Measurements from ENCODE around the gene DNAJB6. TPM values are rescaled to one million over a fixed set of nuclear protein-coding genes. Genes with fewer than 3 reads are reported as not detected.
A peak's percentile ranks its signal among the peaks of the same experiment; 100 is the strongest.

DNAJB6 gene
- total RNA-seq, 1 experiment from 2014 or later, result 82.5 TPM

DNA sequence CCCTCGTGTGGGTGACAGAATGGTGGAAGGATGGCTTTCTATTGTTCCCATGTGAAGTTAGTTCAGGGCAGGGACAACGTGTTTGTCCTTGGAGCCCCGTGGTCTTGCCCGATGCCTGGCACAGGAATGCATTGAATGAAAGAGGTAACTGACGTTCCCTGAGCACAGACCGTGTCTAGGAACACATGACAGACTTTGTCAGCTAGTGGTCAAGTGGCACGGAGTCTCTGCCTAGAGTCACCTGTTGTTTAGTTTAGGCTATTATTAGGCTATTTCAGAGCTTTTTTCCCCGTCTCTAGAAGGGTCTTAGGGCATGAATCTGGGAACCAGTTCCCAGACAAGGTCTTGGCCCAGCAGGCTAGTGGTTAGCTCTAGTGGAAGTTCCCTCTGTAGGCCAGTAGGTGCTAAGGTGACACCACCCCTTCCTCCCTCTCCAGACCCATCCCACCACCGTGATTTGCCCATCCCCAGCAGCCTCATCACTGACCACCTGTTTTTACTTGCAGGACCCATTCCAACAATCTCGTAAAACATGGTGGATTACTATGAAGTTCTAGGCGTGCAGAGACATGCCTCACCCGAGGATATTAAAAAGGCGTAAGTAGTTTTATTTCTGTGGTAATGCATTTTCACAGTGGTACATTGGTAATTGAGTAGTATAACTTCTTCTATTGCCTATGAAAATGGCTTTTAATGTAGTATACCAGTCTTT lies 21.4 kb downstream of the DNAJB6 start:
- H3K4me1 ChIP-seq (ENCODE audit: control insufficient read depth in 1 of 2, insufficient read depth in 2 of 2, low read length in 2 of 2), result peaks cover 0 to 12% of the 10 kb centered on the region in 2 experiments; a peak in 2 of 4 replicates
- intact Hi-C loops (cut with micrococcal nuclease), result no loop called here
- no peak overlapping the region for H3K4me3 ChIP-seq (replicated peaks in 1 of 2; ENCODE audit: low read depth in 1 of 2, low read length in 2 of 2)
- H3K4me2 ChIP-seq (ENCODE audit: low read length), result no peak overlapping the region
- peaks cover 100% of the 10 kb centered on the region for H3K79me2 ChIP-seq (ENCODE audit: insufficient read depth, low read length)
- H4K20me1 ChIP-seq (ENCODE audit: insufficient read depth), result peaks cover 34% of the 10 kb centered on the region
- ATAC-seq (peak; percentile 46; the same call in 1 of the 2 replicates), DNase-seq (ENCODE audit: low read depth, low spot score) (no peak)
- H3K36me3 ChIP-seq (ENCODE audit: control insufficient read depth in 1 of 2, insufficient read depth in 2 of 2, low read length in 2 of 2), result peaks cover 11 to 30% of the 10 kb centered on the region in 2 experiments; a peak in 3 of 4 replicates
- no peaks in the 10 kb centered on the region for H3K9me2 ChIP-seq (ENCODE audit: insufficient read depth)
- no peaks in the 10 kb centered on the region for H3K9me3 ChIP-seq (ENCODE audit: control insufficient read depth in 1 of 2, insufficient read depth in 1 of 2, low read depth in 1 of 2, low read length in 2 of 2)
- H3K27me3 ChIP-seq (ENCODE audit: insufficient read depth, low read length), result no peaks in the 10 kb centered on the region
- TF ChIP-seq, protein P1, sequence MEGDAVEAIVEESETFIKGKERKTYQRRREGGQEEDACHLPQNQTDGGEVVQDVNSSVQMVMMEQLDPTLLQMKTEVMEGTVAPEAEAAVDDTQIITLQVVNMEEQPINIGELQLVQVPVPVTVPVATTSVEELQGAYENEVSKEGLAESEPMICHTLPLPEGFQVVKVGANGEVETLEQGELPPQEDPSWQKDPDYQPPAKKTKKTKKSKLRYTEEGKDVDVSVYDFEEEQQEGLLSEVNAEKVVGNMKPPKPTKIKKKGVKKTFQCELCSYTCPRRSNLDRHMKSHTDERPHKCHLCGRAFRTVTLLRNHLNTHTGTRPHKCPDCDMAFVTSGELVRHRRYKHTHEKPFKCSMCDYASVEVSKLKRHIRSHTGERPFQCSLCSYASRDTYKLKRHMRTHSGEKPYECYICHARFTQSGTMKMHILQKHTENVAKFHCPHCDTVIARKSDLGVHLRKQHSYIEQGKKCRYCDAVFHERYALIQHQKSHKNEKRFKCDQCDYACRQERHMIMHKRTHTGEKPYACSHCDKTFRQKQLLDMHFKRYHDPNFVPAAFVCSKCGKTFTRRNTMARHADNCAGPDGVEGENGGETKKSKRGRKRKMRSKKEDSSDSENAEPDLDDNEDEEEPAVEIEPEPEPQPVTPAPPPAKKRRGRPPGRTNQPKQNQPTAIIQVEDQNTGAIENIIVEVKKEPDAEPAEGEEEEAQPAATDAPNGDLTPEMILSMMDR (IDR thresholded peaks at IDR 0.05 in 2 of 3, conservative IDR thresholded peaks at IDR 0.05 in 1 of 3; ENCODE audit: borderline replicate concordance in 1 of 3, insufficient read depth in 1 of 3, low read depth in 2 of 3, low read length in 2 of 3), result 0 out of 6 replicates have a peak, but pooled peaks of 1 of the 3 experiments have one; percentile 6
- TF ChIP-seq EZH2 (IDR thresholded peaks at IDR 0.05), result no peak
- BruUV-seq (replicated peaks), result no TSS peak
- CTCF ChIA-PET, result interaction anchor here (1.2 kb wide), 1 partner anchor 19 kb away, joined by 3 read pairs; no protein-coding TSS in a partner anchor
- RAD21 ChIA-PET (ENCODE audit: low non-redundant PET in 1 of 2, low total read pairs in 2 of 2, uncharacterized antibody in 2 of 2, unreplicated experiment in 2 of 2), result no interaction called here
- no peak overlapping the region for H3K9ac ChIP-seq (ENCODE audit: low read length)
- no peak overlapping the region for H3K27ac ChIP-seq (ENCODE audit: low read depth, low read length)
- no peak overlapping the region for H2AFZ ChIP-seq (ENCODE audit: low read depth, low read length, poor library complexity, severe bottlenecking)
- POLR2A ChIA-PET, result no interaction called here

DNA sequence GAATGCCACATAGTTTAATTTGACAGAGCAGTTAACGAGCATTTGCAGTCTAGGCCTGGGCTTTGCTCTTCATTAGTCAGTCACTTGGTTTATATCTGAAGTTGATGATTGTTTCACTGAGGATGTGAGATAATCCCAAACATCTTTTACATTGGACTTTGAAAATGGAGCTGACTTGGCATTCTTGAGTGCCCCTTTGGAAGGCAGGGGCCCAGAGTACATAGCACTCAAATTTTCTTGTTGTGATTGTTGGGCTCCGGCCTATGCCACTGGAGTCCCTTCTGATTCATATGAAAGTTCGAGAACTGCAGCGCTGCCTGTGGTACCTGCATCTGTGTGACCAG lies 21.9 kb downstream of the DNAJB6 start:
- no peak overlapping the region for H3K27ac ChIP-seq (ENCODE audit: low read depth, low read length)
- intact Hi-C loops (cut with micrococcal nuclease), result no loop called here
- no peak overlapping the region for H3K4me2 ChIP-seq (ENCODE audit: low read length)
- H3K9me2 ChIP-seq (ENCODE audit: insufficient read depth), result no peaks in the 10 kb centered on the region
- ATAC-seq (no peak), DNase-seq (ENCODE audit: low read depth, low spot score) (no peak)
- H3K79me2 ChIP-seq (ENCODE audit: insufficient read depth, low read length), result peaks cover 100% of the 10 kb centered on the region
- ChIA-PET RAD21 (ENCODE audit: low non-redundant PET in 1 of 2, low total read pairs in 2 of 2, uncharacterized antibody in 2 of 2, unreplicated experiment in 2 of 2) (no interaction called here), CTCF (interaction anchor here (1.2 kb wide), 1 partner anchor 19 kb away, joined by 3 read pairs; no protein-coding TSS in a partner anchor), POLR2A (interaction anchor here (0.6 kb wide), 1 partner anchor 19 kb away, joined by 3 read pairs; no protein-coding TSS in a partner anchor)
- no peak overlapping the region for H2AFZ ChIP-seq (ENCODE audit: low read depth, low read length, poor library complexity, severe bottlenecking)
- peaks cover 0 to 12% of the 10 kb centered on the region in 2 experiments; a peak in 2 of 4 replicates for H3K4me1 ChIP-seq (ENCODE audit: control insufficient read depth in 1 of 2, insufficient read depth in 2 of 2, low read length in 2 of 2)
- peaks cover 31% of the 10 kb centered on the region; the same call in 1 of the 2 replicates for H4K20me1 ChIP-seq (ENCODE audit: insufficient read depth)
- peaks cover 15 to 36% of the 10 kb centered on the region in 2 experiments; a peak in 3 of 4 replicates for H3K36me3 ChIP-seq (ENCODE audit: control insufficient read depth in 1 of 2, insufficient read depth in 2 of 2, low read length in 2 of 2)
- H3K4me3 ChIP-seq (replicated peaks in 1 of 2; ENCODE audit: low read depth in 1 of 2, low read length in 2 of 2), result no peak overlapping the region
- no peak overlapping the region for H3K9ac ChIP-seq (ENCODE audit: low read length)
- BruUV-seq (replicated peaks), result TSS peak; percentile 36
- H3K9me3 ChIP-seq (ENCODE audit: control insufficient read depth in 1 of 2, insufficient read depth in 1 of 2, low read depth in 1 of 2, low read length in 2 of 2), result no peaks in the 10 kb centered on the region
- TF ChIP-seq TCF7L2 (IDR thresholded peaks at IDR 0.05; ENCODE audit: borderline replicate concordance, extremely low read depth, insufficient read depth, insufficient read length) (no peak), SRF (IDR thresholded peaks at IDR 0.05; ENCODE audit: low read depth) (no peak), POLR2A (IDR thresholded peaks at IDR 0.05; ENCODE audit: borderline replicate concordance, extremely low read depth, insufficient read depth, insufficient read length) (no peak), SIN3A (IDR thresholded peaks at IDR 0.05; ENCODE audit: low read depth) (no peak), POLR2AphosphoS5 (IDR thresholded peaks at IDR 0.05; ENCODE audit: low read depth, low read length) (no peak), CBX3 (IDR thresholded peaks at IDR 0.05; ENCODE audit: low read depth) (no peak), ZNF274 (IDR thresholded peaks at IDR 0.05; ENCODE audit: low read depth, low read length) (no peak), FOSL1 (IDR thresholded peaks at IDR 0.05; ENCODE audit: low read depth) (no peak), EZH2 (IDR thresholded peaks at IDR 0.05) (no peak)
- TF ChIP-seq, protein P2, sequence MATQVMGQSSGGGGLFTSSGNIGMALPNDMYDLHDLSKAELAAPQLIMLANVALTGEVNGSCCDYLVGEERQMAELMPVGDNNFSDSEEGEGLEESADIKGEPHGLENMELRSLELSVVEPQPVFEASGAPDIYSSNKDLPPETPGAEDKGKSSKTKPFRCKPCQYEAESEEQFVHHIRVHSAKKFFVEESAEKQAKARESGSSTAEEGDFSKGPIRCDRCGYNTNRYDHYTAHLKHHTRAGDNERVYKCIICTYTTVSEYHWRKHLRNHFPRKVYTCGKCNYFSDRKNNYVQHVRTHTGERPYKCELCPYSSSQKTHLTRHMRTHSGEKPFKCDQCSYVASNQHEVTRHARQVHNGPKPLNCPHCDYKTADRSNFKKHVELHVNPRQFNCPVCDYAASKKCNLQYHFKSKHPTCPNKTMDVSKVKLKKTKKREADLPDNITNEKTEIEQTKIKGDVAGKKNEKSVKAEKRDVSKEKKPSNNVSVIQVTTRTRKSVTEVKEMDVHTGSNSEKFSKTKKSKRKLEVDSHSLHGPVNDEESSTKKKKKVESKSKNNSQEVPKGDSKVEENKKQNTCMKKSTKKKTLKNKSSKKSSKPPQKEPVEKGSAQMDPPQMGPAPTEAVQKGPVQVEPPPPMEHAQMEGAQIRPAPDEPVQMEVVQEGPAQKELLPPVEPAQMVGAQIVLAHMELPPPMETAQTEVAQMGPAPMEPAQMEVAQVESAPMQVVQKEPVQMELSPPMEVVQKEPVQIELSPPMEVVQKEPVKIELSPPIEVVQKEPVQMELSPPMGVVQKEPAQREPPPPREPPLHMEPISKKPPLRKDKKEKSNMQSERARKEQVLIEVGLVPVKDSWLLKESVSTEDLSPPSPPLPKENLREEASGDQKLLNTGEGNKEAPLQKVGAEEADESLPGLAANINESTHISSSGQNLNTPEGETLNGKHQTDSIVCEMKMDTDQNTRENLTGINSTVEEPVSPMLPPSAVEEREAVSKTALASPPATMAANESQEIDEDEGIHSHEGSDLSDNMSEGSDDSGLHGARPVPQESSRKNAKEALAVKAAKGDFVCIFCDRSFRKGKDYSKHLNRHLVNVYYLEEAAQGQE (IDR thresholded peaks at IDR 0.05; ENCODE audit: low read depth), result no peak
- TF ChIP-seq, protein P3, sequence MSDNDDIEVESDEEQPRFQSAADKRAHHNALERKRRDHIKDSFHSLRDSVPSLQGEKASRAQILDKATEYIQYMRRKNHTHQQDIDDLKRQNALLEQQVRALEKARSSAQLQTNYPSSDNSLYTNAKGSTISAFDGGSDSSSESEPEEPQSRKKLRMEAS (IDR thresholded peaks at IDR 0.05), result no peak
- H3K27me3 ChIP-seq (ENCODE audit: insufficient read depth, low read length), result no peaks in the 10 kb centered on the region
